Adrenal gland (tissue), 5 donors: Measurements from ENCODE around the gene SOX21.

Experiments
- CTCF ChIP-seq, 6 experiments: fragments of 450-650 bp in 4 of 6; fragments of 200-600 bp in 2 of 6; sonication (generic) in 1 of 6; IDR thresholded peaks; 1 replicate in 5 of 6; 2 replicates in 1 of 6; pipeline versions ENCODE4 v1.5.1 to v1.8.0; 2016 to 2021; ENCODE audit warnings: antibody characterized with exemption in 6 of 6, mild to moderate bottlenecking in 2 of 6, moderate library complexity in 1 of 6
- POLR2A ChIP-seq, 2 donors: fragments of 450-650 bp; IDR thresholded peaks; one replicate each; pipeline ENCODE4 v1.6.1; 2017; ENCODE audit warnings: antibody characterized with exemption in 2 of 2, mild to moderate bottlenecking in 2 of 2, moderate library complexity in 1 of 2
- donor health status: DM: no; HTN: no; CAD: no.

- TF ChIP-seq CTCF (IDR thresholded peaks at IDR 0.05) (no peak), POLR2A (IDR thresholded peaks at IDR 0.05) (no peak)
Measured at GRCh38 chr13:94701313-94702180, 10.8 kb downstream of the SOX21 start.
